Amniotic stem cell (primary cell): Measurements from ENCODE around the gene FOLR3.
"Not testable (repeated sequence)": the region's sequence is repeated elsewhere in the genome, so short reads cannot be mapped to it uniquely, and the experiment has no call there.

Experiments
- DNase-seq: peaks from one replicate; lab custom pipeline; 2025; lab: John Stamatoyannopoulos, UW

The FOLR3 gene

DNA sequence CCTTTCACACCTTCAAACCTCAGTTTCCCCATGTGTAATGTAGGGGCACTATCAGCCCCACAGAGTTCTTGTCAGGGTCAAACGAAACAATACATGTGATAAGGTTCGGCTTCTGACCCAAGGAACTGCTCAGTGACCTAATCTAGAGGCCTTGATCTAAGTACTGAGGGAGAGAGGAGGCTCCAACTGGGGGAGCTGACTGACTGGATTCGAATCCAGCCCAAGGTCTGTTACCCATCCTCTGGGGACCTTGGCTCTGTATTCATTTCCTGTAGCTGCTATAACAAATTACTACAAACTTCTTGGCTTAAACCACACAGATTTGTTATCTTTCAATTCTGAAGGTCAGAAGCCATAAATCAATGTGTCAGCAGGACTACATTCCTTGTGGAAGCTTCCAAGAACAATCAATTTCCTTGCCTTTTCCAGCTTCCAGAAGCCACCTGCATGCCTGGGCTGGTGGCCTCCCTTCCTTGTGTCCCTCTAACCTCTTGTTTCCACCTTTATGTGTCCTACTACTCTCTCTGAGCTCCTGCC lies 12.3 kb upstream of the FOLR3 start:
- no peak for DNase-seq

DNA sequence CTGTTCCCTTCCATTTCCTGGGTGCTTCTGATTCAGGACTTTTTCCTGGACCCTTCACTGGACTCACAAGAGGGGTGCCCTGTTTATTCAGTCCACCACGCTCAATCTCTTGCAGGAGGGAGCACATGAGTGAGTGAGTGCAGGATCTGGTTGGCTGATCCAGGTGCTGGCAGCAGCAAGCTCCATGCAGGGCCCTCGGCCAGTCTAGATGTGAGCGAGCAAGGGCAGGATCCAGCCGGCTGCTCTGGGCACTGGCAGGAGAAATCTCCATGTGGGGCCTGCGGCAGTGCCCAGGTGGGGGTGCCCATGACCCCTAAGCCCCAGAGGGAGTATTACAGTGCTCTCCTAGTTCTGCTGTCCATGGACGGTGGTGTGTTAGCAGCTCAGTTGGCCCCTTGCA lies 11.5 kb upstream of the FOLR3 start:
- no peak for DNase-seq

DNA sequence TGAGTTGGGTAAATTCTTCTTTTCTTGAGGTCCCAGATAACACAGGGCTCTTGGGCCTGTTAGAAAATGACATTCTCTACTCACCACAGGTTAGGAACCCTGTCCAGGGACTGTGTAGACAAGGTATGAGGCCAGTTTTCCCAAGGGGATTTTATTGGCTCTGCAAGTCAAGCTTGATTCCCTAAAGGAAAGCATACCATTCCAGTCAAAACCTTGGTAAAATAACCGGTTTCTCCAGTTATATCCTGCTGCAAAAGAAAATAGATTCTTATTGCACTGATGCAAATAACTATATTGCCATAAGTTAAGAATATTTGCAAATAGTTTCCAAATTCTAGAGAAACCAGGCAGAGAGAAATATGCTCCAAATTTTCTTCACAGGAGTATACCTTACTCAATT lies 9.6 kb upstream of the FOLR3 start:
- DNase-seq, result no peak

DNA sequence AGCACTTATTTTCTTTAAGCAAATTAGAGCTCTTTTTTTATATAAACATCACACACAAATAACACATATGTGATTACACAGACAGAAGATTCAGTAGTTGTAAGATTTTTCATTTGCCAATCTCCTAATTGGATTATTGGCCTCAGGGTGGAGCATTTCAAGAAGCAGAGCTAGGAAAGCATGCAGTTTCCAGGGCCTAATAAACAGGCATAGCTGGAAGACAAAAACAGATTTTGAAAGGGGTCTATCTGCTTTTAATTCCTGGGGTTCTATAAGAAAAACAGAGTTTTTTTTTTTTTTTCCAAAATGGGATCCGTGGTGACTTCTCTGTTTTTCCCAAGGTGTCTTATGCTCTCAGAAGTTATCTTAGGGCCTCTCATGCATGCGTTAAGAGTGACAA lies 7.6 kb upstream of the FOLR3 start:
- no peak for DNase-seq

DNA sequence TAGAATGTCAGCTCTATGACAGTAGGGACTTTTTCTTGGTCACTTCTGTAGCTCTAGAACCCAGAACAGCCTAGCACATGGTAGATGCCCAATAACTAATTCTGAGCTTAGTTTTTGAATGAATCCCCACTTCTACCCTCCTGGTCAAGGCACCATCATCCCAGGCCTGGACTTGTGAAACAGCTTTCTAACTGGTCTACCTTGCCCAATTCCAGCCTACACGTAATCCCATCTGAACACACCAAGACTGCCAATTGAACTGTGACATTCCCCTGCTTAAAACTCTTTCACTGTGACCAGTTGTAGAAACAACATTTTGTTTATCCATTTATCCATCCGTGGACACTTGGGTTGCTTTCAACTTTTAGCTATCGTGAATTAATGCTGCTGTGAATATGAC lies 6.1 kb upstream of the FOLR3 start:
- no peak for DNase-seq

DNA sequence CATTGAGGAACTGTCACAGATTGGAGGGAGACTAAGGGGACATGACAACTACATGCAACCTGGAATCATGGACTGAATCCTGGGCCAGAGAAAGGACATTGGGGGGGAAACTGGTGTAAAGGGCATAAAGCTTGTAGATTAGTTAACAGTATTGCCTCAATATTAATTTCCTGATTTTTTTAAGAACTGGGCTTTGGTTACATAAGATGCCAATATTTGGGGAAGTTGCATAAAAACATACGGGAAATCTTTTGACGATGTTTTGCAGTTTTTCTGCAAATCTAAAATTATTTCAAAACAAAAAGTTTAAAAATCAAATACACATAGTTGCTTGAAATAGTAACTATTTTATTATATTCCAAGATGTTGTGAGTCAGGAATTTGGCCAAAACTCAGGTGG lies 2.9 kb upstream of the FOLR3 start:
- DNase-seq, result no peak

DNA sequence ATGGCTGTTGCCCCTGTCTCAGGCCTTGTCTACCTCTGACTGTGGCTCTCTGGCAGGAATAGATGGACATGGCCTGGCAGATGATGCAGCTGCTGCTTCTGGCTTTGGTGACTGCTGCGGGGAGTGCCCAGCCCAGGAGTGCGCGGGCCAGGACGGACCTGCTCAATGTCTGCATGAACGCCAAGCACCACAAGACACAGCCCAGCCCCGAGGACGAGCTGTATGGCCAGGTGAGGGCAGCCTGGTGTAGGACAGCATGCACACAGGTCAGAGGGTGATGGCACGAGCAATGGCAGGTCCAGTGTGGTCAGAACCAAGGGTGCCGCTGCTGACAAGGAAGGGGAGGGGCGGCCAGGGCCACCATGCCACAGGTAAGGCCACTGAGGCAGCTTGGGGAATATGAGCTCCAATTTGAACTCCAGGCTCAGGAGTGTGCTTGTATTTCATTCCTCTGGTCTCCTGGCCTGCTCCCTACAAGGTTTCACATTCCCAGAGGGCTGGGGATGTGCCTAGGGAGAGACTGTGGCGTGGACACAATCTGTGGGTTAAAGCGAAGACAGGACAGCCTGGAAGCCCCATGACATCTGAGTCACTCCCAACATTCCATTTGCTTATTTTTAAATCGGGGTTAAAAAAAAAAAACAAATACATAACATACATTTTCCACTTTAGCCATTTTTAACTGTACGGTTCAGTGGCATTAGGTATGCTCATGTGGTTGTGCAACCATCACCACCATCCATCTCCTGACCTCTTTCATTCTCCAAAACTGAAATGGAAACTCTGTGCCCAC lies 562 bp downstream of the FOLR3 start:
- DNase-seq, result no peak

DNA sequence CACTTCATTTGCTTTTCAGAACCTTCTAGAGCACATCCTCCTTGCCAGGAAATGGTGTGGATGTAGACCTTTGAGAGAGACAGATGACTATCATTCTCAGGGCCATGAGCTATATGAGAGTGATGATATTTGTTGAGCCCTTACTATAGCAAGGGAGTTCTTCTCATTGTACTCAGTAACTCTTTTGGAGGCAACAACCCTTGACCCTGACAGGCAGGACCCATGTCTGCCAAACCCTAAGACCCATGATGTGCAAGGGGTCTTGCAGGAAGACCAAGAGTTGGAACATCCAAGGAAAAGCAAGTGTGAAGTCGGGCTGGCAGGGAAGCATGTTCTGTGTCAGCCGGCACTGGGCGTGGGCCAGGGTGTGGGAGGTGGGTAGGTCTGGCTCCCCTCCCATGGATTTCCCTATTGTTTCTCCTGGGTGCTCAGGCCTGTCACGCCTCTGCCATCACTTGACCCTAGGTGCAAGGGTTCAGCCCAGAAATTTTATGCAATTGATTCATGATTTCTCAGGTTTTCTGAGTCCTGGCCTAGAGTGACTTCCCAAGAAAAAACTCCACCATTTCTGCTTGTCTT lies 1.2 kb downstream of the FOLR3 start:
- no peak for DNase-seq

DNA sequence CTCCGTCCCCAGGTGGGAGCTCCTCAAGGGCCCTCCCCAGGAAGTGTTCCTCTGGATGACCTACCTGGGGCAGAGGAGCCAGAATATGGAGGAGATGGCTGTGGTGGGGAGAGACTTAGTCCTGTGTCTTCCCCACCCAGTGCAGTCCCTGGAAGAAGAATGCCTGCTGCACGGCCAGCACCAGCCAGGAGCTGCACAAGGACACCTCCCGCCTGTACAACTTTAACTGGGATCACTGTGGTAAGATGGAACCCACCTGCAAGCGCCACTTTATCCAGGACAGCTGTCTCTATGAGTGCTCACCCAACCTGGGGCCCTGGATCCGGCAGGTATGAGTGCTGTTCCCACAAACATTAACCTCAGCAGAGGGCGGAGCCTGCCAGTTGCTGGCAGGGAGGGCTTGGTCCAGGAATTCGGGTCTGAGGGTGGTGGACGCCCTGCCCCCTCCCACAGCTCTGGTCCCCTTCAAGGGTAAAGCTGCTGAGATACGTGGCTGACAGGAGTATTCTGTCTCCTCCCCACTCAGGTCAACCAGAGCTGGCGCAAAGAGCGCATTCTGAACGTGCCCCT lies 3.4 kb downstream of the FOLR3 start:
- DNase-seq, result no peak

DNA sequence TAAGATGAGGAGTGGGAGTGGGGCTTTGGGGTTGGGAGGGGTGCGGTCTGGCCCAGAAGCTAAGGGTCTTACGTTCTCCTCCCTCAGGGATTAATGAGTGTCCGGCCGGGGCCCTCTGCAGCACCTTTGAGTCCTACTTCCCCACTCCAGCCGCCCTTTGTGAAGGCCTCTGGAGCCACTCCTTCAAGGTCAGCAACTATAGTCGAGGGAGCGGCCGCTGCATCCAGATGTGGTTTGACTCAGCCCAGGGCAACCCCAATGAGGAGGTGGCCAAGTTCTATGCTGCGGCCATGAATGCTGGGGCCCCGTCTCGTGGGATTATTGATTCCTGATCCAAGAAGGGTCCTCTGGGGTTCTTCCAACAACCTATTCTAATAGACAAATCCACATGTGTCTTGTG lies 4.0 kb downstream of the FOLR3 start:
- no peak for DNase-seq

DNA sequence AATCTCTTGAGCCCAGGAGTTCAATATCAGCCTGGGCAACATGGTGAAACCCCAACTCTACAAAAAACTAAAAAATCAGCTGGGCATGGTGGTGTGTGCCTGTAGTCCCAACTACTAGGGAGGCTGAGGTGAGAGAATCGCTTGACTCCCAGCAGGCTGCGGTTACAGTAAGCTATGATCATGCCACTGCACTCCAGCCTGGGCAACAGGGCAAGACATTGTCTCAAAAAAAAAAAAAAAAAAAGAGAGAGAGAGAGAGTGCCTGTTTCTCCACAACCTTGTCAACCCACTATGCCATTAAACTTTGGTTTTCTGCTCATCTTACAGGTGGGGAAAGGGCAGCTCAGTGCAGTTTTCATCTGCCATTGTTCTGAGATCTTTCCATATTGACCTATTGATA lies 5.1 kb downstream of the FOLR3 start:
- DNase-seq, result no peak

DNA sequence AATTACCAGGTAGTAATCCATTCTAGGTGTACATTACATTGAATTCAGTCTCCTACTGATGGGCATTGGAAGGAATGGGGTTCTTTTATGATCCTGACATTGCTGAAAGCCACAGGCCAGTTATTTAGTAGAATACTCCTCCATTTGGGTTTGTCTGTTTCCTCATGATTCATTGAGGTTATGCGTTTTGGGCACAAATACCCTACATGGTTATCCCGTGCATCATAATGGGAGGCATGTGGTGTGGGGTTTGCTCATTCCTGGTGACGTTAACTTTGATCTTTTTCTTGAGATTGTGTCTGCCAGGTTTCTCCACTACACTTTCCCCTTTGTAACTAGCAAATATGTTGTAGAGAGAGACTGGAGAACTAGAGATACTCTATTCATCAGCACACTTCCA lies 5.5 kb downstream of the FOLR3 start:
- peak; percentile 65 for DNase-seq

DNA sequence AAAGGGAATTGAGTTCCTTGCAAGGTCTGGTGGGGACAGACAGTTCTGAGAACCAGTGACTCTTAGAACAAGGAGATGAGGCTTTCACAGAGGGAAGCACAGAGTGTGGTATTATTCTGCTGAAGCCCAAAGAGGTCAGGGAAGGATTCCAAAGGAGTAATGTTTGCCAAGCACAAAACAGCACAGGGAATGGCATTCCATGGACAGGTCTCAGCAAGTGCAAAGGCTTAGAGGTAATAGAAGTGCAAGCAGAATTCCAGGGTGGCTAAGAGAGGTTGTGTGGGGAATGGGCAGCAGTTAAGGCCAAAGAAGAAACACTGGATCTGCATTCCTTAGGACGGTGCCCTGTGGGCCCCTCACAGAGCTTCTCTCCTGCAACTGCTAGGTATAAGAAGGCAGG lies 6.6 kb downstream of the FOLR3 start:
- DNase-seq, result not testable (repeated sequence)

DNA sequence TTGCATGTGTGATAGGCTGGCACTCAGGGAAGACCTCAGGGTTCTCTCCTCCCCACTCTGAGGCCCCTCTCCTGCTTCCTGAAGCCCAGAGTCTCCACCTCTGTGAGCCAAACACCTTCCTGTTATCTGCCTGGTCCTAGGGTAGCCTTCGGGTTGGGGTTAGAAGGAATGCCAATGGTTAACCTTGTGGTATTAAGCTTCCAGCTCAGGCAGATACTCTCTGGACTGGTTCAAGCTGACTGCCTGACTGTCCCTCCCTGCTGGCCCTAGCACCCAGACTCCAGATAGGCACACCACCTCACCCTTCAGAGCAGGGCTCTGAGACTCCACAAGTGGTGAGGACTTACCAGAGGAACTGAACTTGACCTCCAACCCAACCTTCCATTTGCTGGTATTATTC lies 7.0 kb downstream of the FOLR3 start:
- DNase-seq, result not testable (repeated sequence)

DNA sequence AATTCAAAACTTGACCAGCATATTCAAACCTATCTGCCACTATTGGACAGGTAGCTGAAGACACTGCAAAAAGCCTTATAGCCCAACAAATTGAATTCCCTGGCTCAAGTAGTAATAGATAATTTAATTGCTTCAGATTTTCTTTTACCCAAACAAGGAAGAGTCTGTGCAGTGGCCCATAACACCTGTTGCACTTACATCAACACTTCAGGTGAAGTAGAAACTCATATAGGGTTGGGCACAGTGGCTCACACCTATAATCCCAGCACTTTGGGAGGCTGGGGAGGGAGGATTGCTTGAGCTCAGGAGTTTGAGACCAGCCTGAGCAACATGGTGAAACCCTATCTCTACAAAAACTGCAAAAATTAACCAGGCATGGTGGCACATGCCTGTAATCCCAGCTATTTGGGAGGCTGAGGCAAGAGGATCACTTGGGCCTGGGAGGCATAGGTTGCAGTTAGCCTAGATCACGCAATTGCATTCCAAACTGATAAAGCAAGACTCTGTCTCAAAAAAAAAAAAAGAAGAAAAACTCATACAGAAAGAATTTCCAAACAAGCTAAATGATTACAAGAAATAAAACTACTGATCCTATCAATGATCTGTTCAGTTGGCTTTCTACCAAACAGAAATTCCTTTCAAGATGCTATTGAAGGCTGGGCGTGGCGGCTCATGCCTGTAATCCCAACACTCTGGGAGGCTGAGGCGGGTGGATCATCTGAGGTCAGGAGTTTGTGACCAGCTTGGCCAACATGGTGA lies 9.5 kb downstream of the FOLR3 start:
- peak; percentile 41 for DNase-seq

DNA sequence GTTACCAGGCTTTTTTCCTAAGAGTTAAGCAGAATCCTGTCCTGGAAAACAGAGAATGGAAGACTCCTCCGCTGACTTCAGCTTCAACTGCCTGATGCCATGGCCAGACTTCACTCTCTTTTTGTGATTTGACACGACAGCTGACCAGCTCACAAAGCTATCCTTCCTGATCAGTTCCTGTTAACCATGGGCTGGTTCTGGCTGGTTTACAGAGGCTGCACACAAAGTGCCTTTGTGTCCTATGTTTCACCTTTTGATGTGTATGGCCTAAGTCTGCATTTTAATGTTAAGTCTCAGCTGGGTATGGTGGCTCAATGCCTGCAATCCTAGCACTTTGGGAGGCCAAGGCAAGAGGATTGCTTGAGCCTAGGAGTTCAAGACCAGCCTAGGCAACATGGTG lies 11.1 kb downstream of the FOLR3 start:
- no peak for DNase-seq

DNA sequence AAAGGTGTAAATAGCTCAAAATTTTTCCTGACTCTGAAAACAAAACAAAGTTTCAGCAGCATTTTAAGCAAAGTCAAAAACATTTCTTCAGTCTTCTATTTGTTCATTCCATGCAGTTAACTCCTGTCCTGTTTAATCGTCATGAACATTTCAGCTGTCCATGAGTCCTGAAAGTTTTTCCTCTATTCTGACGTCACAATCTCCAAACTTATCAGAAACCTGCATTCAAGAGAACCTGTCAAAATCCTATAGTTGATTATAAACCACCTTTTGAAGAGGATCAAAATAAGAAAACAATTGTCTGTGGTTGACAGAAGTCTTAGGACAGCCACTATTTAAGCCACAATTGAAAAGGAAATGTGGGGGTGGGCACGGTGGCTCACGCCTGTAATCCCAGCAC lies 15.4 kb downstream of the FOLR3 start:
- DNase-seq, result no peak

DNA sequence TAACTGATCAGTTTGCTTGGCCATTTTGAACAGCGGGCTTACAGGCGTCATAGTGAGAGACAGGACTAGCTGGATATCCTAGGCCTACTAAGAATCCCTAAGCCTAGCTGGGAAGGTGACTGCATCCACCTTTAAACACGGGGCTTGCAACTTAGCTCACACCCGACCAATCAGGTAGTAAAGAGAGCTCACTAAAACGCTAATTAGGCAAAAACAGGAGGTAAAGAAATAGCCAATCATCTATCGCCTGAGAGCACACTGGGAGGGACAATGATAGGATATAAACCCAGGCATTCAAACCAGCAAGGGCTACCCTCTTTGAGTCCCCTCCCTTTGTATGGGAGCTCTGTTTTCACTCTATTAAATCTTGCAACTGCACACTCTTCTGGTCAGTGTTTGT lies 18.3 kb downstream of the FOLR3 start:
- not testable (repeated sequence) for DNase-seq

DNA sequence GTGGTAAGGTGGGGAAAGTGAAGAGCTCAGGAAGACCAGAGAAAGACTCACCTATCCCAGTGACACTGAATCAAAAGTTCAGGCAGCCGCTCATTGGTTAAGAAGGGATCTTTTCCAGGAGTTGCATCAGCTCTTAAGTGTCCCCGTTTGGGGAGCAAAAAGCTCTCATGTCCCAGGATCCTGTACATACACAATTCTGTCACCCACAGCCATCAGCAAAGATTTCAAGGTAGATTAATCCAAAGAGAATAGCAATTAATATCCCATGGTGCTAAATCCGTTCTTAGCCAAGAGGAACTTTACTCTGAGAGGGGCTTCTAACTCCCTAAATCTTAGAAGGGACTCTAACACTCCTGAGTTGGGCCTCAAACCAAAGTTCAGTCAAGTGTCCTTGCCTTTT lies 19.3 kb downstream of the FOLR3 start:
- no peak for DNase-seq

DNA sequence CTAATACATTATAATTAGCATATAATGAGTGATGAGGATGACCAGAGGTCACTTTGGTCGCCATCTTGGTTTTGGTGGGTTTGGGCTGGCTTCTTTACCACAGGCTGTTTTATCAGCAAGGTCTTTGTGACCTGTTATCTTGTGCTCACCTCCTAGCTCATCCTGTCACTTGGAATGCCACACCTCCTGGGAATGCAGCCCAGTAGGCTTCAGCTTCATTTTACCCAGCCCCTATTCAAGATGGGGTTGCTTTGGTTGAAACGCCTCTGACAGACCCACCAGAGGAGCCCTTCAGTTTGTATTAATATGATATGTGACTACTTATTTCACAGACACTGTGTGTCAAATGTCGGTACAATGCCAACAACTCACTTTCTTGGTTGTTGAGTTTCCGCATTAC lies 20.2 kb downstream of the FOLR3 start:
- no peak for DNase-seq

DNA sequence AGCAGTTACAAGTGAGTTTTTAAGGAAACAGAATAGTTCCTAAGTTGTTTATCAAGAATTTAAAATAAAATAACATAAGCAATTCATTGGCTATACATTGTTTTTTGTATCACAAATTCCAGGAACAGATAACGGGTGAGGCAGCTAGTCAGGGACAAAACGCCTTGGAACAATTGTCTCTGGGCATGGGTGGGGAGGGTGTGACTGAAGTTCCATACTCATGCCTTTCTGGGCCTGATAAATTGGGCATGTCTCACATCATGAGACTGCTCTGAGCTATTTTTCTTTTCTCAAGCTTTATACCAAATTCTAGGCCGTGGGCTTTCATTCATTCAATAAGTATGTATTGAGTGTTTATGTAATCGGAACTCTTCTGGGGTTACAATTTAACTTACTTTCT lies 21.6 kb downstream of the FOLR3 start:
- DNase-seq, result no peak

DNA sequence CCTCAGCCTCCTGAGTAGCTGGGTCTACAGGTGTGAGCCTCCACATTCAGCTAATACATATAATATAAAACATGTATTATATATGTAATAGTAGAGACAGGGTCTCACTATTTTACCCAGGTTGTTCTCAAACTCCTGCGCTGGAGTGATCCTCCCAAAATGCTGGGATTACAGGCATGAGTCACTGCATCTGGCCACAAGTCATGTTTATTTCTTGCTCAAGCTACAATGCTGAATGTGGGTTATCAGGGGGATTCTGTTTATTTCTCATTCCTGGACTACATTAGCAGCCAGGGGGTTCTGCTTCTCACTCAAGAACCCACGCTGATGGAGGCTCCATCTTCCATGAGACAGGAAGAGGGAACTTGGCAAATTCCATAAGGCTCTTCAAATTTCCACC lies 24.8 kb downstream of the FOLR3 start:
- no peak for DNase-seq
